CD4-positive, alpha-beta T cell (primary cell): ENCODE results near the gene IGFALS. TPM values are rescaled to one million over a fixed set of nuclear protein-coding genes. Genes with fewer than 3 reads are reported as not detected.

Experiments
- ATAC-seq: fragments of 200-7000 bp; cut with Tn5 transposase; one replicate; pipeline ENCODE4 v1.10.0; 2022; ENCODE audit warnings: mild to moderate bottlenecking; ENCODE audit not compliant: poor library complexity
- CTCF ChIA-PET: fragments of 350-600 bp; sonication (Branson Sonifier 250); formaldehyde crosslinking; loops from one replicate; lab custom pipeline; 2021; ENCODE audit warnings: antibody characterized with exemption, inconsistent platforms; lab: Charles Lee
- POLR2A ChIA-PET: fragments of 350-600 bp; sonication (Branson Sonifier 250); formaldehyde crosslinking; loops from one replicate; lab custom pipeline; 2021; ENCODE audit warnings: antibody characterized with exemption, inconsistent platforms; lab: Charles Lee
- DNase-seq, 14 experiments: peaks; one replicate each; pipeline ENCODE4 v3.0.0-alpha.2; 2013 to 2020; ENCODE audit warnings: mixed read lengths in 2 of 14
- H3K27ac ChIP-seq, 2 donors: one replicate each; pipeline versions ENCODE4 v1.5.1 to v1.7.0; 2013; ENCODE audit warnings: low read length in 2 of 2, low read depth in 1 of 2, mild to moderate bottlenecking in 1 of 2
- H3K27me3 ChIP-seq, 2 experiments: 1 replicate in 1 of 2; 2 replicates in 1 of 2; pipeline versions ENCODE4 v1.6.1 to v1.7.0; 2013; ENCODE audit warnings: low read length in 2 of 2, control low read depth in 1 of 2, mild to moderate bottlenecking in 1 of 2, moderate library complexity in 1 of 2; ENCODE audit not compliant: insufficient read depth in 2 of 2, control insufficient read depth in 1 of 2
- H3K36me3 ChIP-seq: one replicate; pipeline ENCODE4 v1.6.1; 2013; ENCODE audit warnings: low read length, control low read depth; ENCODE audit not compliant: insufficient read depth
- H3K4me1 ChIP-seq: one replicate; pipeline ENCODE4 v1.6.1; 2013; ENCODE audit warnings: low read length, control low read depth; ENCODE audit not compliant: insufficient read depth
- H3K4me3 ChIP-seq: one replicate; pipeline ENCODE4 v1.5.1; 2013; ENCODE audit warnings: mild to moderate bottlenecking, low read length, moderate library complexity
- H3K9me3 ChIP-seq, 2 experiments: 1 replicate in 1 of 2; 2 replicates in 1 of 2; pipeline versions ENCODE4 v1.6.1 to v1.7.0; 2013; ENCODE audit warnings: low read length in 2 of 2, mild to moderate bottlenecking in 2 of 2, control low read depth in 1 of 2, moderate library complexity in 1 of 2; ENCODE audit not compliant: control insufficient read depth in 1 of 2, insufficient read depth in 1 of 2
- H3K27ac Mint-ChIP-seq: one replicate; pipeline ENCODE4 v1.8.0; 2020; ENCODE audit warnings: mixed read lengths
- H3K27me3 Mint-ChIP-seq: one replicate; pipeline ENCODE4 v1.8.0; 2021; ENCODE audit warnings: mixed read lengths
- H3K36me3 Mint-ChIP-seq: one replicate; pipeline ENCODE4 v1.8.0; 2021; ENCODE audit warnings: low read depth, mixed read lengths
- H3K4me1 Mint-ChIP-seq: one replicate; pipeline ENCODE4 v1.8.0; 2021; ENCODE audit warnings: low read depth, mixed read lengths
- H3K4me3 Mint-ChIP-seq: one replicate; pipeline ENCODE4 v1.8.0; 2020; ENCODE audit warnings: mild to moderate bottlenecking, mixed read lengths
- H3K9me3 Mint-ChIP-seq: one replicate; pipeline ENCODE4 v1.8.0; 2020; ENCODE audit warnings: mixed read lengths
- intact Hi-C, 2 experiments: fragments of 100-400 bp; cut with DNase I in 1 of 2; cut with micrococcal nuclease in 1 of 2; formaldehyde crosslinking; loops; one replicate each; pipeline versions ENCODE4 v1.15.1 to v1.9.0; 2023 to 2025; cut with DNase I, micrococcal nuclease
- total RNA-seq, 174 experiments: library from RNA in 2 of 174; stranded (reverse) in 2 of 174; gene quantifications; one replicate each; pipeline ENCODE4 v1.2.3 and lab custom pipeline; 2021 to 2026
- TF ChIP-seq, protein P1 (sequence below): fragments of 200-600 bp; IDR thresholded peaks from one replicate; pipeline ENCODE4 v1.8.0; 2022; ENCODE audit warnings: antibody characterized with exemption, mild to moderate bottlenecking

The IGFALS gene
- total RNA-seq, 2 experiments from 2014 or later = 0.67 to 0.80 TPM

DNA sequence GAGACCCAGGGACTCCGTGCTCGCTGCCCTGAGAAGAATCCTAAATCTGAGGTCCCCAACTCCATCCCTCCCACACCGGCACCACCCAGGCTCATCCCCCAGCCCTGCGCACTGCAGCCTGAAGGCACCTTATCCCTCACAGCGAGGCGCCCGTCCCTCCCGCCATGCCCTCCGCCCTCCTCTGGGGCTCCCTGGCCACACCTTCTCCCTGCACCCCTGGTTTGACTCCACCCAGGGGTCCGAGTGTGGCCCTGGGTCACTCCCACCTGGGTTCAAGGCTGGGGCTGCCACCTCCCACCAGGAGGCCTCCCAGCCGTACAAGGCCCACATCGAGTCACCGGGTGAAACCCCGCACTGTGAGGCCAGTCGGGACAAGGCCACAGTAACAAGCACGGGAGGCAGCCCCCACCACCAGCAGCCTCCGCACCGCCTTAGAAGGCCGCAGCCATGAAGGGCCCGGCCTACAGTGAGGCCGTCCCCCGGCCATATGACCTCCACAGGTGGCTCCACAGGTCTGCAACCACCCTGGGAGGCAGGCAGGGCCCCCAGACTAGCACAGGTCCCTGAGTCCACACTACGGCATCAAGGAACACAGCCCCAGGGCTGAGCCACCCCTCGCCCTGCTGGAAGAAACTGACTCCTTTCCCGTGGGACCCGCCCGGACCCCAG is 24.8 kb upstream of the IGFALS start:
- intact Hi-C loops = no loop called here

DNA sequence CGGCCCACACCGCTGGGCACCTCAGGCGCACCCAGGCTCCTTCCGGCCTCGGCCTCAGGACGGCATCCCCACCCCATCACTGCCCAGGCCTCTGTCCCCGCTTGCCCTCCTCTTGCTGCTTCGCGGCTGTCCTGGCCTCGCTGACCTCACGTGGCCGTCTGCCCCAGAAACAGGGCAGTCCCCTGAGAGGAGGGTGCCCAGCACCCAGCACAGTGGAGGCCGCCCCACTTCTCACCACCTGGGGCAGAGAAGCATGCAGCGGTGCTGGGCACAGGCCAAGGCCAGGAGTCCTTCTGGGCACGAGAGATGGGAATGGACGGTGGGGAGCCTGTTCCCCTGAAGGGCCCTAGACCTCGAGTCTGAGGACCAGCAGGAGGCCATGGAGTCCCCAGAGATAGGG is 24.2 kb upstream of the IGFALS start:
- Mint-ChIP-seq H3K4me3 (no peak overlapping the region), H3K4me1 (peaks cover 6% of the 10 kb centered on the region), H3K27ac (no peak overlapping the region), H3K9me3 (no peaks in the 10 kb centered on the region), H3K36me3 (peaks cover 34% of the 10 kb centered on the region), H3K27me3 (no peaks in the 10 kb centered on the region)
- no peak for ATAC-seq
- no peak for DNase-seq
- Histone ChIP-seq H3K27me3 (no peaks in the 10 kb centered on the region), H3K27ac (no peak overlapping the region), H3K4me1 (peaks cover 7% of the 10 kb centered on the region), H3K36me3 (peaks cover 73% of the 10 kb centered on the region), H3K4me3 (no peak overlapping the region), H3K9me3 (no peaks in the 10 kb centered on the region)
- ChIA-PET POLR2A (no interaction called here), CTCF (no interaction called here)
- intact Hi-C loops = no loop called here
- TF ChIP-seq, protein P1, sequence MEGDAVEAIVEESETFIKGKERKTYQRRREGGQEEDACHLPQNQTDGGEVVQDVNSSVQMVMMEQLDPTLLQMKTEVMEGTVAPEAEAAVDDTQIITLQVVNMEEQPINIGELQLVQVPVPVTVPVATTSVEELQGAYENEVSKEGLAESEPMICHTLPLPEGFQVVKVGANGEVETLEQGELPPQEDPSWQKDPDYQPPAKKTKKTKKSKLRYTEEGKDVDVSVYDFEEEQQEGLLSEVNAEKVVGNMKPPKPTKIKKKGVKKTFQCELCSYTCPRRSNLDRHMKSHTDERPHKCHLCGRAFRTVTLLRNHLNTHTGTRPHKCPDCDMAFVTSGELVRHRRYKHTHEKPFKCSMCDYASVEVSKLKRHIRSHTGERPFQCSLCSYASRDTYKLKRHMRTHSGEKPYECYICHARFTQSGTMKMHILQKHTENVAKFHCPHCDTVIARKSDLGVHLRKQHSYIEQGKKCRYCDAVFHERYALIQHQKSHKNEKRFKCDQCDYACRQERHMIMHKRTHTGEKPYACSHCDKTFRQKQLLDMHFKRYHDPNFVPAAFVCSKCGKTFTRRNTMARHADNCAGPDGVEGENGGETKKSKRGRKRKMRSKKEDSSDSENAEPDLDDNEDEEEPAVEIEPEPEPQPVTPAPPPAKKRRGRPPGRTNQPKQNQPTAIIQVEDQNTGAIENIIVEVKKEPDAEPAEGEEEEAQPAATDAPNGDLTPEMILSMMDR = no peak

More for the DNA sequence above, 24.8 kb upstream of the IGFALS start:
- H3K36me3 Mint-ChIP-seq = peaks cover 29% of the 10 kb centered on the region
- no peak overlapping the region for H3K27ac Mint-ChIP-seq
- no peak for DNase-seq
- ChIA-PET CTCF (no interaction called here), POLR2A (no interaction called here)
- H3K27me3 Mint-ChIP-seq = no peaks in the 10 kb centered on the region
- Histone ChIP-seq H3K36me3 (peaks cover 72% of the 10 kb centered on the region), H3K9me3 (no peaks in the 10 kb centered on the region), H3K27ac (no peak overlapping the region), H3K27me3 (no peaks in the 10 kb centered on the region), H3K4me1 (peaks cover 9% of the 10 kb centered on the region), H3K4me3 (no peak overlapping the region)
- no peak for ATAC-seq
- peaks cover 2% of the 10 kb centered on the region for H3K4me1 Mint-ChIP-seq
- H3K4me3 Mint-ChIP-seq = no peak overlapping the region
- TF ChIP-seq, protein P1 = no peak
- no peaks in the 10 kb centered on the region for H3K9me3 Mint-ChIP-seq

GRCh38 chr16:1817276-1817589 is 23.7 kb upstream of the IGFALS start:
- no peaks in the 10 kb centered on the region for H3K9me3 Mint-ChIP-seq
- H3K27me3 ChIP-seq = no peaks in the 10 kb centered on the region
- no peak overlapping the region for H3K4me3 Mint-ChIP-seq
- ChIA-PET CTCF (no interaction called here), POLR2A (no interaction called here)
- no peak overlapping the region for H3K4me3 ChIP-seq
- no peaks in the 10 kb centered on the region for H3K27me3 Mint-ChIP-seq
- no peak overlapping the region for H3K27ac Mint-ChIP-seq
- peaks cover 6% of the 10 kb centered on the region for H3K4me1 Mint-ChIP-seq
- peaks cover 68% of the 10 kb centered on the region for H3K36me3 ChIP-seq
- no peak overlapping the region for H3K27ac ChIP-seq
- H3K36me3 Mint-ChIP-seq = peaks cover 38% of the 10 kb centered on the region
- DNase-seq (peak in 1 of 14 experiments; percentile 22), ATAC-seq (no peak)
- H3K9me3 ChIP-seq = no peaks in the 10 kb centered on the region
- intact Hi-C loops = no loop called here
- TF ChIP-seq, protein P1 = no peak
- peaks cover 8% of the 10 kb centered on the region for H3K4me1 ChIP-seq
